Activated T-cell treated with anti-CD3 and anti-CD28 coated beads, Interleukin-2, amount 50 U/mL, for 72 hours (primary cell): ENCODE measurements around the gene RPS19. TPM values are rescaled to one million over a fixed set of nuclear protein-coding genes. Genes with fewer than 3 reads are reported as not detected.
"Not testable (repeated sequence)": the region's sequence is repeated elsewhere in the genome, so short reads cannot be mapped to it uniquely, and the experiment has no call there.

Experiments
- ATAC-seq, 2 donors: fragments of 150-1000 bp; cut with Tn5 transposase; replicated peaks in 1 of 2; 2 replicates each; pipeline ENCODE4 v1.10.0; 2021; ENCODE audit warnings: moderate library complexity in 2 of 2, mild to moderate bottlenecking in 1 of 2
- DNase-seq, 2 donors: peaks; one replicate each; pipeline ENCODE4 v3.0.0; 2021 to 2022; ENCODE audit warnings: mixed read lengths in 1 of 2
- H3K27ac Mint-ChIP-seq: one replicate; pipeline ENCODE4 v1.8.0; 2022; ENCODE audit warnings: mild to moderate bottlenecking, moderate library complexity, mixed read lengths
- H3K27me3 Mint-ChIP-seq: one replicate; pipeline ENCODE4 v1.8.0; 2022; ENCODE audit warnings: low read depth, mixed read lengths
- H3K36me3 Mint-ChIP-seq, 2 donors: one replicate each; pipeline ENCODE4 v1.8.0; 2022; ENCODE audit warnings: mixed read lengths in 2 of 2, mild to moderate bottlenecking in 1 of 2; ENCODE audit not compliant: insufficient read depth in 2 of 2
- H3K4me1 Mint-ChIP-seq: one replicate; pipeline ENCODE4 v1.8.0; 2022; ENCODE audit warnings: low read depth, mixed read lengths
- H3K4me3 Mint-ChIP-seq, 2 donors: one replicate each; pipeline ENCODE4 v1.8.0; 2022; ENCODE audit warnings: mild to moderate bottlenecking in 2 of 2, mixed read lengths in 2 of 2, moderate library complexity in 2 of 2
- H3K9me3 Mint-ChIP-seq, 2 donors: one replicate each; pipeline ENCODE4 v1.8.0; 2022; ENCODE audit warnings: mixed read lengths in 2 of 2
- total RNA-seq, 2 donors: library from RNA; stranded (reverse); gene quantifications; one replicate each; pipeline ENCODE4 v1.2.3, GENCODE V29; 2022

The RPS19 gene
- total RNA-seq, 2 donors from 2014 or later: 4,101 to 4,133 TPM

DNA sequence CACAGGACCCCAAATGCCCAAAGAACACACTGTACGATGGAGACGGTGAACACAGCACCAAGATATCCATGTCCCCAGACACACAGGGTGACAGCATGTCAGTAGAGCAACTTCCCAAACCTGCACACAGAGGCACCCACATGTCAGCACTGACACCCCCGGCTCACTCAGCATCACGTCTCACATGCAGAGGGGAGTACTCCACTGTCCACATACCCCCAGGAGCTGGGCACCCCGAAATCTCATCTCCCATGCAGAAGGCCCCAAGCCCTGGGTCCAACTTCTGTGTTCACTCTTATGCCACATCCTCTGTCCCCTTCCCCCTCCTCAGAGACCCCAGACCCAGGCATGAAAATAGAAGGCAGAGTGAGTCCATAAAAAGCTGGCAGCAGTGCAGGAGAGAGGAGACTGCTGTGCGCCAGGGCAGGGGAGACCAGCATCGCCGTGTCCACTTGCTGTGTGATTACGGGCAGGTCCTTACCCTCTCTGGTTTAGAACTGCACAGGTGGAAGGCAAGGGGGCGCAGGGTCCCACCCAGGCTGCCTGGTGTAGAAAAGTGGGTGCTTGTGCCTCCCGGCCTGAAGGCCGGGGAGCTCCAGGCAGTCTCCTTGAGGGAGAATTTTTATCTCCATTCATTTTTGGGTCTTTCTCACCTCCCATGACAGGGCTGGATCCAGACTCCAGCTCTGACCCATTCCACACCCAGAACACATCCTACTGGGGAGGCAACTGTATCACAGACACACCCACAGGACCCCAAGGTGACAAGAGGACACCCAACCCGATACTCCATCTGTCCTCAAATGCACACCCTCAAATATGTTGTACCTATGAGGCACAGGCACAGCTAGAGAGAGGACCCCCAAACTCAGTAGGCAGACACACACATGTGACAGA lies 51.2 kb downstream of the RPS19 start:
- H3K9me3 Mint-ChIP-seq: no peaks in the 10 kb centered on the region
- H3K4me3 Mint-ChIP-seq: no peak overlapping the region
- no peak for DNase-seq
- H3K36me3 Mint-ChIP-seq: peaks cover 0 to 4% of the 10 kb centered on the region in 2 donors
- ATAC-seq: peak in 1 of 2 donors; percentile 8
- peaks cover 12% of the 10 kb centered on the region for H3K27me3 Mint-ChIP-seq
- H3K4me1 Mint-ChIP-seq: peaks cover 42% of the 10 kb centered on the region
- no peak overlapping the region for H3K27ac Mint-ChIP-seq

DNA sequence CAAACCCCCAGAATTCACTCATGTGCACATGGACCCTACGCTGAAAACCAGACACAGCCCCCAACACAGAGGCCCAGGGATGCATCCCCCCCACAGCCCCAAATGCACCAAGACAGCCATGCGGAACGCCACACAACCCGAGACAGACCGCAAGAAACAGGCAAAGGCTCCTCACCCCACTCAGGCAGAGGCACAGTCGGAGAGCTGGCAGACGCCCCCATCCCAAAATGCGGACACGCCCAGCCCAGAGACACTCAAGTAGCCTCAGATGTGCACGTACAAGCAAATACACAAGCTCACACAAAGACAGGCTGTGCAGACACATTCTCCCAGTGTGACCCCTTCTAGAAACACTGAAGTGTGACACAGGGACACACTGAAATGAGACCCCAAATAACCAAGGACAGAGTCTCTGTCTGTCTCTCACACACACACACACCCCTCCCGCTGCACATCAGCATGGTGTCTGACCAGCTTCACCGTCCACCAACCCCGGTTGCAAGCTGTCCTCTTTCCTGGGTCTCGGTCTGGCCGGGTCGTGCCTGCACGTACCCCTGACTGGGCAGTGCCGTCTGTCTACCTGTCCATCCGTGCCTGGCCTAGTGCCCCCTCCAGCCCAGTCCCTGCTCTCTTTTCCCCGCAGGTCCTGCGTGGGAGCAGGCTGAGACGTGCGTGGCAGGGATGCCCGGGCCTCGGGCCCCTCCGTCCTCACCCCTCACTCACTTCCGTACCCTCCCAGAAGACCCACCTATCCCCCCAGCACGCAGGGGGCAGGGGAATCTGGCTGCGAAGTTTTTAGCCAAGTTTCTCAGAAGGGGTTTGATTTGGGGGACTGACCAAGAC lies 52.1 kb downstream of the RPS19 start:
- peaks cover 37% of the 10 kb centered on the region for H3K4me1 Mint-ChIP-seq
- H3K36me3 Mint-ChIP-seq: no peaks in the 10 kb centered on the region
- peak overlapping the region; percentile 74 for H3K27ac Mint-ChIP-seq
- ATAC-seq (peak; percentile 0 to 2), DNase-seq (no peak)
- peak overlapping the region in 1 of 2 donors; percentile 18 for H3K4me3 Mint-ChIP-seq
- H3K9me3 Mint-ChIP-seq: no peaks in the 10 kb centered on the region
- H3K27me3 Mint-ChIP-seq: peaks cover 12% of the 10 kb centered on the region

DNA sequence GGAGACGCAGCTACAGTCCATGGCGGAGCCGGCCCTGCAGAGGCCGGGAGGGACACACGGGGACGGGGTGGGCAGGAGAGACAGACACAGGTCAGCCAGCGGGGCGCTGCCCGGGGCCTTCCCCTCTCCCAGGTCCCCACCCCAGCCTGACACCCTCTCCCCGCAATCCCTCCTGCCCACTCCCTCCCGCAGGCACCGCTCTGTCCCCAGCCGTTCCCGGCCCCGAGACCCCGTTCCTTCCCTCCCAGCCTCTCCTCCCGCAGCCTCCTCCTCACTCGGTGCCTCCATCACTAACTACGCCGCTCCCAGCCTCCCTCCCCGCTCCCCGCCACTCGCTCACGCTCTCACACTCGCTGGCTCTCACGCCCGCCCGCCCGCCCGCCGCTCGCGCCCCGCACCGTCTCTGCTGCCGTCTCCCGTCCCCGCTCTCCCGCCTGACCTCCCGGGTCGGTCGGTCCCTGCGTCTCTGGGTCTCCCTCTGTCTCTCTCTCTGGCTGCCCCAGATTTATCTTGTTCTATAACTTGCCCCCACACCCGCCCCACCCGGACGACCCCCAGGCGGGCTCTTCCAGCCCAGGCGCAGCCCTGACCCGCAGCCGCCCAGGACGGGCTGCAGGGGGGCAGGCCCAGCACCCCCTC lies 53.0 kb downstream of the RPS19 start:
- Mint-ChIP-seq H3K27me3 (peaks cover 12% of the 10 kb centered on the region), H3K27ac (no peak overlapping the region), H3K4me1 (peaks cover 37% of the 10 kb centered on the region), H3K36me3 (no peaks in the 10 kb centered on the region), H3K9me3 (no peaks in the 10 kb centered on the region), H3K4me3 (peak overlapping the region in 1 of 2 donors; percentile 29)
- ATAC-seq (peak; percentile 26 to 38), DNase-seq (peak in 1 of 2 donors; percentile 44)

GRCh38 chr19:41913538-41914423 lies 53.7 kb downstream of the RPS19 start:
- H3K9me3 Mint-ChIP-seq: no peaks in the 10 kb centered on the region
- no peak overlapping the region for H3K27ac Mint-ChIP-seq
- no peak for DNase-seq
- H3K4me1 Mint-ChIP-seq: peaks cover 37% of the 10 kb centered on the region
- peak; percentile 31 to 34 for ATAC-seq
- H3K36me3 Mint-ChIP-seq: no peaks in the 10 kb centered on the region
- peak overlapping the region; percentile 27 to 48 for H3K4me3 Mint-ChIP-seq
- peaks cover 12% of the 10 kb centered on the region for H3K27me3 Mint-ChIP-seq

DNA sequence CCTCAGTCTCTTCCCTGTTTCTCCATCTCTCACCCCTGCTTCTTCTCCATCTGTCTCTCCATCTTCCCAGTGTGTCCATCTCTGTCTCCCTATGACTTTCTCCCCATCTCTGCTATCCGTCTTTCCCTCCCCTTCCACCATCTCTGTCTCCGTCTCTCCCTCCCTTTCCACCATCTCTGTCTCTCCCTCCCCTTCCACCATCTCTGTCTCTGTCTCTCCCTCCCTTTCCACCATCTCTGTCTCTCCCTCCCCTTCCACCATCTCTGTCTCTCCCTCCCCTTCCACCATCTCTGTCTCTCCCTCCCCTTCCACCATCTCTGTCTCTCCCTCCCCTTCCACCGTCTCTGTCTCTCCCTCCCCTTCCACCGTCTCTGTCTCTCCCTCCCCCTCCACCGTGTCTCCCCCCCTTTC lies 54.4 kb downstream of the RPS19 start:
- not testable (repeated sequence) for ATAC-seq, DNase-seq, H3K27ac Mint-ChIP-seq, H3K9me3 Mint-ChIP-seq, H3K36me3 Mint-ChIP-seq
- Mint-ChIP-seq H3K4me3 (peak overlapping the region; percentile 27 to 48), H3K27me3 (peaks cover 12% of the 10 kb centered on the region), H3K4me1 (peaks cover 33% of the 10 kb centered on the region)

DNA sequence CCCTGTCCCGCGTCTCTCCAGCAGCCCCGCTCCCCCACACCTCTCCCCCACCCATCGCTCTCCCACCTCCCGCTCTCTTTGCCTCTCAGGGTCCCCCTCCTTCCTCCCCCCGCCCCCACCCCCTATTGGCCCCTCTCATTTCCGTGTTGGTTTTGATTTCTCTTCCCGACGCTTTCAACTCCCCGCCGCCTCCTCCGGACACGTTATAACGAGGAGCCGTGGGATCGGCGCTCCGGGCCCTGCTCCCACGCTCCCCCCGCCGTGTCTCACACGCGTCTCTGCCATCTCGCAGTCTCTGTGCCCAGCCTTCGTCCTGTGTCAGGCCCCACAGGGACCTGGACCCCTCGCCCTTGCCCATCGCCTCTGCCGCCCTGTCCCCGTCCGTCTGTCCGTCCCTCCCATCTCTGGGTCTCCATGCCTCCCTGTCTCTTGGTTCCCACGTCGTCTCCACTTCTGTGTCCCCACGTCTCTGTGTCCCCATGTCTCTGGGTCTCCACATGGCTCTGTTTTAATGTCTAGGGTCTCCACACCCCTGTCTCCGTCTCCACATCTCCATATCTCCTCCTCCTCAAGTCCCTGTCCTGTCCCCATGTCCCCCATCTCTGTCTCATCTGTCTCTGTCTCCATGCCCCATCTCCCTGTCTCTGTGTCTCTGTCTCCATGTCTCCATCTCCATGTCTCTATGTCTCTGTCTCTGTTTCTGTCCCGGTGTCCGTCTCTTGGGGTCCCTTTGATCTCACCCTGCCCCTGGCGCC lies 55.1 kb downstream of the RPS19 start:
- H3K27me3 Mint-ChIP-seq: peaks cover 12% of the 10 kb centered on the region
- H3K4me3 Mint-ChIP-seq: peak overlapping the region in 1 of 2 donors; percentile 29
- no peak overlapping the region for H3K27ac Mint-ChIP-seq
- H3K4me1 Mint-ChIP-seq: peaks cover 32% of the 10 kb centered on the region
- H3K9me3 Mint-ChIP-seq: no peaks in the 10 kb centered on the region
- H3K36me3 Mint-ChIP-seq: no peaks in the 10 kb centered on the region
- DNase-seq (no peak), ATAC-seq (no peak)

GRCh38 chr19:41915776-41916414 lies 55.8 kb downstream of the RPS19 start:
- H3K4me1 Mint-ChIP-seq: peaks cover 25% of the 10 kb centered on the region
- H3K4me3 Mint-ChIP-seq: no peak overlapping the region
- ATAC-seq (peak in 1 of 2 donors; percentile 12), DNase-seq (no peak)
- H3K27me3 Mint-ChIP-seq: peaks cover 12% of the 10 kb centered on the region
- H3K9me3 Mint-ChIP-seq: no peaks in the 10 kb centered on the region
- no peak overlapping the region for H3K27ac Mint-ChIP-seq
- H3K36me3 Mint-ChIP-seq: no peaks in the 10 kb centered on the region

DNA sequence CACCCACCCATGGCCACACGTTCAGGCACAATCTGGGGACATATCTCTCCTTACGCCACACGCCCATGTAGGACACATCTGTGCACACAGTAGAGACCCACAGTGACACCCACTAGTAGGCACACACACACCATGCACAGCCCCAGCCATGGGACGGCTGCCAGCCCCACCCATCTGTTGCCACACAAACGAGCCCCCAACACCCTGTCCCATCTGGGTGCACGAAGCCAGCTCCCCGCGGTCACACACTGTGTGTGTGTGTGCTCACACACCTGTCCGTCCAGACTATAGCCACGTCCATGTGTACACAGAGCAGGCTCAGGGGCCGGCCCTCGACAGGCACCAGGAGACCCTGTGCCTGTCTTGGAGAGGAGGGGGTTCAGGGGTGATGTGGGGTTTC lies 57.6 kb downstream of the RPS19 start:
- peak in 1 of 2 donors; percentile 5 for ATAC-seq
- no peaks in the 10 kb centered on the region for H3K9me3 Mint-ChIP-seq
- peaks cover 18% of the 10 kb centered on the region for H3K4me1 Mint-ChIP-seq
- H3K36me3 Mint-ChIP-seq: no peaks in the 10 kb centered on the region
- no peak overlapping the region for H3K27ac Mint-ChIP-seq
- H3K27me3 Mint-ChIP-seq: peaks cover 7% of the 10 kb centered on the region
- H3K4me3 Mint-ChIP-seq: no peak overlapping the region
- no peak for DNase-seq

- DNase-seq: no peak
- peaks cover 20% of the 10 kb centered on the region for H3K4me1 Mint-ChIP-seq
- no peaks in the 10 kb centered on the region for H3K36me3 Mint-ChIP-seq
- no peak overlapping the region for H3K27ac Mint-ChIP-seq
- no peaks in the 10 kb centered on the region for H3K9me3 Mint-ChIP-seq
- peak in 1 of 2 donors; percentile 6 for ATAC-seq
- no peak overlapping the region for H3K4me3 Mint-ChIP-seq
- H3K27me3 Mint-ChIP-seq: peaks cover 9% of the 10 kb centered on the region
These were observed 58.0 kb downstream of the RPS19 start for GRCh38 chr19:41918095-41918494.

DNA sequence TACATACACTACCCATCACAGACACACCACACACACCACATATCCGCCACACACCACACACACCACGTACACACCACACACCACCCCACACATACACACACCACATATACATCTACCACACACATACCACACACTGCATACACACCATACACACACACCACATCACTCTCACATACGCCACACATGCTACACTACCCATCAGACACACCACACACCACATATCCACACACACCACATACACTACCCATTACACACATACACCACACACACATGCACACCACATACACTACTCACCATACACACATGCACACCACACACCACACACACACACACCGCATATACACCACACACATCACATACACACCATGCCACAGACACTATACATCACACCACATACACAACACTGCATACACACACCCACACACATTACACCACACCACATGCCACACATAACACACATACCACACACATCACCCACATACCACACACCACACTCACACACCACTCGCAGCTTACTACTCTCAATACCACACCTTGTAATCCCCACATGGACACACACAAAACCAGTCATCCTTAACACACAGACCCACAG lies 58.7 kb downstream of the RPS19 start:
- Mint-ChIP-seq H3K27me3 (peaks cover 14% of the 10 kb centered on the region), H3K4me3 (no peak overlapping the region), H3K4me1 (peaks cover 21% of the 10 kb centered on the region), H3K27ac (no peak overlapping the region), H3K36me3 (no peaks in the 10 kb centered on the region), H3K9me3 (no peaks in the 10 kb centered on the region)
- ATAC-seq (peak in 1 of 2 donors; percentile 11), DNase-seq (no peak)
